ENCODE data around the gene BMP8A.

- TF ChIP-seq CTCF (IDR thresholded peaks at IDR 0.05; ENCODE audit: poor library complexity) (no peak), EZH2 (IDR thresholded peaks at IDR 0.05; ENCODE audit: borderline replicate concordance) (no peak), EZH2phosphoT487 (IDR thresholded peaks at IDR 0.05; ENCODE audit: low read depth, severe bottlenecking, unreplicated experiment) (no peak)
Observed at GRCh38 chr1:39566441-39567137, 75.2 kb downstream of the BMP8A start.
